Fibroblast of pulmonary artery (primary cell): ENCODE measurements around the gene HMX1.

Source experiments
- DNase-seq: peaks from one replicate; pipeline ENCODE4 v3.0.0-alpha.2; 2010; ENCODE audit warnings: low read depth
- H3K4me3 ChIP-seq: replicated peaks from 2 replicates; pipeline ENCODE4 v1.5.1; 2011; ENCODE audit warnings: low read depth, mild to moderate bottlenecking, control low read depth, low read length, moderate library complexity
- CTCF ChIP-seq: IDR thresholded peaks from 2 replicates; pipeline ENCODE4 v1.5.1; 2011; ENCODE audit warnings: mild to moderate bottlenecking, control low read depth, low read length, inconsistent platforms; ENCODE audit errors: missing control alignments

The HMX1 gene

GRCh38 chr4:8850074-8850829, 21.4 kb downstream of the HMX1 start:
- DNase-seq: no peak
- no peak overlapping the region for H3K4me3 ChIP-seq
- TF ChIP-seq CTCF: no peak

- DNase-seq: no peak
- no peak overlapping the region for H3K4me3 ChIP-seq
- TF ChIP-seq CTCF: no peak
Measured at GRCh38 chr4:8849266-8850073, 22.2 kb downstream of the HMX1 start.

- H3K4me3 ChIP-seq: no peak overlapping the region
- no peak for TF ChIP-seq CTCF
- no peak for DNase-seq
Measured at GRCh38 chr4:8848507-8849265, 23.0 kb downstream of the HMX1 start.

- DNase-seq: no peak
- no peak overlapping the region for H3K4me3 ChIP-seq
- no peak for TF ChIP-seq CTCF
Measured at GRCh38 chr4:8847764-8848163, 23.9 kb downstream of the HMX1 start.

GRCh38 chr4:8847331-8847730, 24.3 kb downstream of the HMX1 start:
- no peak overlapping the region for H3K4me3 ChIP-seq
- no peak for TF ChIP-seq CTCF
- DNase-seq: no peak

- DNase-seq: no peak
- TF ChIP-seq CTCF: no peak
- H3K4me3 ChIP-seq: no peak overlapping the region
Measured at GRCh38 chr4:8846826-8847225, 24.8 kb downstream of the HMX1 start.
